Nephron (organoid): ENCODE data around the gene DRC1.
"Not testable (repeated sequence)": the region's sequence is repeated elsewhere in the genome, so short reads cannot be mapped to it uniquely, and the experiment has no call there.

ENCODE experiments used
- H3K27ac Mint-ChIP-seq, 3 experiments: 2 replicates each; pipeline ENCODE4 v1.8.0; 2020; ENCODE audit warnings: mixed read lengths in 3 of 3, mild to moderate bottlenecking in 2 of 3, moderate library complexity in 1 of 3
- H3K27me3 Mint-ChIP-seq: 2 replicates; pipeline ENCODE4 v1.8.0; 2021; ENCODE audit warnings: low read depth, mild to moderate bottlenecking, moderate library complexity, mixed read lengths
- H3K36me3 Mint-ChIP-seq: 2 replicates; pipeline ENCODE4 v1.8.0; 2020; ENCODE audit warnings: low read depth, mixed read lengths
- H3K4me1 Mint-ChIP-seq: 2 replicates; pipeline ENCODE4 v1.8.0; 2020; ENCODE audit warnings: mixed read lengths
- H3K4me3 Mint-ChIP-seq, 3 experiments: 2 replicates each; pipeline ENCODE4 v1.8.0; 2020; ENCODE audit warnings: mild to moderate bottlenecking in 3 of 3, mixed read lengths in 3 of 3, moderate library complexity in 2 of 3
- H3K9me3 Mint-ChIP-seq: 2 replicates; pipeline ENCODE4 v1.8.0; 2020; ENCODE audit warnings: mixed read lengths
- TF ChIP-seq, protein P1 (sequence below), 3 experiments: fragments of 200-600 bp; sonication (generic); IDR thresholded peaks; one replicate each; pipeline ENCODE4 v1.5.0; 2021; ENCODE audit warnings: antibody characterized with exemption in 3 of 3; ENCODE audit not compliant: unreplicated experiment in 3 of 3

The DRC1 gene

DNA sequence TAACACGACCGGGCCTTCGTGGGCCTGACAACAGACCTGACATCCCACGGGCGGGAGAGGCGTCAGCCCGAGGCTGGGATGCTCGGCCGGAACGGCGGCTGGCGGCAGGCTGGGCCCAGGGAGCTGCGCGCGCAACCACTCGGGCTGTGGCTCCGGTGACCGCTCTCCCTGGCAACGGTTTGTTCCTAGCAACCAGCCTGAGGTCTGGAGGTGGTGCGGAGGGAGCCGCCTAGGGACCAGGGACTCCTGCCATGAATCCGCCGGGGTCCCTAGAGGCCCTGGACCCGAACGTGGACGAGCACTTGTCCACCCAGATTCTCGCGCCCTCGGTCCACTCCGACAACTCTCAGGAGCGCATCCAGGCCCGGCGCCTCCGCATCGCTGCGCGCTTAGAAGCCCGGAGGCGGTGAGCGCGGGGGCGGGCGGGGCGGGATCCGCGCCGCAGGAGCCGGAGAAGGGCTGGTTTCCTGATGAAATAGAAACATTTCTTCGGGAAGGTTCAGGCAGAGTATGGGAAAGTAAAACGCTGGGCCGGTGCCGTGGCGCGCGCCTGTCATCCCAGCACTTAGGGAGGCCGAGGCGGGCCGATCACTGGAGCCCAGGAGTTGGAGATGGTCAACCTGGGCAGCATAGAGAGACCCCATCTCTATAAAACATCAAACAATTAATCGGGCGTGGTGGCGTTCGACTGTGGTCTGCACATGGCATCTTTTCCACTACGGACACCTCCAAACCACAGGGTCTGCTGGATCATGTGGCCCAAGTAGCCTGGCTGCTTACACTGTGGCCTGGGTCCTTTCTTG lies at the start of gene DRC1:
Gene DRC1 (plus strand): TSS at position 182 of the 803 bp plus-strand sequence. CDS start 70 bp downstream, at position 252.
- no peaks in the 10 kb centered on the region for H3K36me3 Mint-ChIP-seq
- no peaks in the 10 kb centered on the region for H3K9me3 Mint-ChIP-seq
- H3K4me3 Mint-ChIP-seq: peak within 1 kb of the TSS; percentile 71 to 76 (median 74)
- peaks cover 4% of the 10 kb centered on the region for H3K27me3 Mint-ChIP-seq
- peaks cover 10% of the 10 kb centered on the region for H3K4me1 Mint-ChIP-seq
- H3K27ac Mint-ChIP-seq: no peak within 1 kb of the TSS
- TF ChIP-seq, protein P1, sequence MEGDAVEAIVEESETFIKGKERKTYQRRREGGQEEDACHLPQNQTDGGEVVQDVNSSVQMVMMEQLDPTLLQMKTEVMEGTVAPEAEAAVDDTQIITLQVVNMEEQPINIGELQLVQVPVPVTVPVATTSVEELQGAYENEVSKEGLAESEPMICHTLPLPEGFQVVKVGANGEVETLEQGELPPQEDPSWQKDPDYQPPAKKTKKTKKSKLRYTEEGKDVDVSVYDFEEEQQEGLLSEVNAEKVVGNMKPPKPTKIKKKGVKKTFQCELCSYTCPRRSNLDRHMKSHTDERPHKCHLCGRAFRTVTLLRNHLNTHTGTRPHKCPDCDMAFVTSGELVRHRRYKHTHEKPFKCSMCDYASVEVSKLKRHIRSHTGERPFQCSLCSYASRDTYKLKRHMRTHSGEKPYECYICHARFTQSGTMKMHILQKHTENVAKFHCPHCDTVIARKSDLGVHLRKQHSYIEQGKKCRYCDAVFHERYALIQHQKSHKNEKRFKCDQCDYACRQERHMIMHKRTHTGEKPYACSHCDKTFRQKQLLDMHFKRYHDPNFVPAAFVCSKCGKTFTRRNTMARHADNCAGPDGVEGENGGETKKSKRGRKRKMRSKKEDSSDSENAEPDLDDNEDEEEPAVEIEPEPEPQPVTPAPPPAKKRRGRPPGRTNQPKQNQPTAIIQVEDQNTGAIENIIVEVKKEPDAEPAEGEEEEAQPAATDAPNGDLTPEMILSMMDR (IDR thresholded peaks at IDR 0.05; ENCODE audit: unreplicated experiment in 3 of 3): no peak

DNA sequence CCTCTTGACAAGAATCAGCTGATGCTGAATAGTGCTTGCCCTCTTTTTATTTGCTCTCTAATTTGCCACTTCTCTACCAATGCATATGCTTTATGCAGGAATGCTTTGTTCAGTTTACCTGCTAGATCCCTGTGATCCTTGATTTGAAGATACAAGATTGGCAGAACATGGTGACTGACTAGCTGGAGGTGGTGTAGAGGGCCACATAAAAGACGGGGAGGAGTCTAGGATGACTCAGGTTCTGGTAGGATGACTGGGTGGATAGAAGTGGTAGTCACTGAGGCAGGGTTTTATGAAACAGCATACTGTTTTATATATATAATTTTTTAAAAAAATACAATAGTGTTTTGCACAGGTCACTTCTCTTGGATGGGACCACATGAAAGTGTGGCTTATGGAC lies 48.8 kb upstream of the DRC1 start:
- TF ChIP-seq, protein P1 (IDR thresholded peaks at IDR 0.05; ENCODE audit: unreplicated experiment in 3 of 3): no peak
- H3K27me3 Mint-ChIP-seq: no peaks in the 10 kb centered on the region
- peaks cover 23% of the 10 kb centered on the region for H3K4me1 Mint-ChIP-seq
- H3K4me3 Mint-ChIP-seq: no peak overlapping the region
- no peaks in the 10 kb centered on the region for H3K9me3 Mint-ChIP-seq
- H3K27ac Mint-ChIP-seq: no peak overlapping the region
- H3K36me3 Mint-ChIP-seq: peaks cover 4% of the 10 kb centered on the region

DNA sequence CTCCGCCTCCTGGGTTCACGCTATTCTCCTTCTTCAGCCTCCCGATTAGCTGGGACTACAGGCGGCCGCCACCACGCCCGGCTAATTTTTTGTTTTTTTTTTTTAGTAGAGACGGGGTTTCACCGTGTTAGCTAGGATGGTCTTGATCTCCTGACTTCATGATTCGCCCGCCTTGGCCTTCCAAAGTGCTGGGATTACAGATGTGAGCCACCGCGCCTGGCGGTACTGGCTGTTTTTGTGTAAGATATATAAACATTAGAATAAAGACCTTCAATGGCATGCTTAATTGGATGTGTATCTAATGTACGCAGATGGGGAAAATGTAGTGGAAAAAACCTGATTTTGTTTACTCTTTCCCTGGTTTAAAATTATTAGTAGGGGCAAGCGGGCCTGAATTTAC lies 47.3 kb upstream of the DRC1 start:
- not testable (repeated sequence) for H3K36me3 Mint-ChIP-seq, H3K4me3 Mint-ChIP-seq, H3K27me3 Mint-ChIP-seq, H3K9me3 Mint-ChIP-seq, H3K27ac Mint-ChIP-seq
- peaks cover 17% of the 10 kb centered on the region for H3K4me1 Mint-ChIP-seq

DNA sequence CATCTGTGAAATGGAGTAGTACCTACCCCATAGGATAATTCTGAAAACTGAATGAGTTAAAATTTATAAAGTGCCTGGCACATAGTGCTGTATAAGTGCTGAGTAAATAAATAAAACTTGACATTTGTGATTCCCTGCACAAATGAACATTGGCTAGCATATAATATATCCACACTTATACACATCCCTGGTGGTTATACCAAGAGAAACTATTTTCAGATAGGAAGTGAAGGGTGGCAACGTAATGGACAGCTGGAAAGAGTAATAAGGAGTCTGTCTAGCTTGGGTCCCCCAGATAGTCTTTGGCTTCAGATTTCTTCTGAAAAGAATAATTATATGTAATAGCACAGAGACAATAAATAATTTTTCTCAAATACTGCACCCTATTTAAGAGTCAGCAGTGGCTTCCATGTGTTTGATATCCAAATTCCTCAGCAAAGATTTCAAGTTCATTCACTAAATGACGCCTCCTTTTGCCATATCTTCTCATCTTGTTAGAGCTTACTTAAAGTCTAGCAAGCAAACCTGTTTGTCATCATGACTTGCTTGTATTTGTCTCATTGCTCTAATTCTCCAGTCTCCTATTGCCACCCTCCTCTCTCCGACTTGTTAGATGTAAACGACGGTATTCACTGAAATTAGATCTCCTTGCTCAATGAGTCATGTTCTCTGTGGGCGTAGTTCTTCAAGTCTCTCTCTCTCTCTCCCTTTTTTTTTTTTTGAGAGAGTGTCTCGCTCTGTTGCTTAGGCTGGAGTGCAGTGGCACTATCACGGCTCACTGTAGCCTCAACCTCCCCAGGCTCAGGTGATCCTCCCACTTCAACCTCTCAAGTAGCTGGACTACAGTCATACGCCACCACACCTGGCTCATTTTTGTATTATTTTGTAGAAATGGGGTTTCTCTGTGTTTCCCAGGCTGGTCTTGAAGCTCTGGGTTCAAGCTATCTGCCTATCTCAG lies 46.4 kb upstream of the DRC1 start:
- Mint-ChIP-seq H3K9me3 (no peaks in the 10 kb centered on the region), H3K27me3 (no peaks in the 10 kb centered on the region), H3K36me3 (peaks cover 4% of the 10 kb centered on the region), H3K27ac (peak overlapping the region in 2 of 3 experiments; percentile 2 to 36), H3K4me1 (peaks cover 22% of the 10 kb centered on the region), H3K4me3 (peak overlapping the region in 1 of 3 experiments; percentile 13)
- TF ChIP-seq, protein P1 (IDR thresholded peaks at IDR 0.05; ENCODE audit: unreplicated experiment in 3 of 3): no peak

DNA sequence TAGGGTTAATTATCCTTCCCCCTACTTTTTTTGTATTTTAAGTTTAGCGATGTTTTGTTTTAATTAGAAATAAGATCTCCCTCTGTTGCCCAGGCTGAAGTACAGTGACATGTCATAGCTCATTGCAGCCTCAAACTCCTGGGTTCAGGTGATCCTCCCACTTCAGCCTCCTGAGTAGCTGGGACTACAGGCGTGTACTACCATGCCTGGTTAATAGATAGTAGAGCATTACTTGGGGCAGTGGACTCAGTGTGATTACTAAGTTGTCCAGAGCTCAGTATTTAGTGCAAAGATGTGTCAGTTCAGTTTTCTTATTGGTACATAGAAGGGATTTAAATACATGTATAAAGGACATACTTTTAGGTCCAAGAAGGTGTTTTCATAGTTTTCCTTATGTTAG lies 45.6 kb upstream of the DRC1 start:
- H3K27me3 Mint-ChIP-seq: no peaks in the 10 kb centered on the region

DNA sequence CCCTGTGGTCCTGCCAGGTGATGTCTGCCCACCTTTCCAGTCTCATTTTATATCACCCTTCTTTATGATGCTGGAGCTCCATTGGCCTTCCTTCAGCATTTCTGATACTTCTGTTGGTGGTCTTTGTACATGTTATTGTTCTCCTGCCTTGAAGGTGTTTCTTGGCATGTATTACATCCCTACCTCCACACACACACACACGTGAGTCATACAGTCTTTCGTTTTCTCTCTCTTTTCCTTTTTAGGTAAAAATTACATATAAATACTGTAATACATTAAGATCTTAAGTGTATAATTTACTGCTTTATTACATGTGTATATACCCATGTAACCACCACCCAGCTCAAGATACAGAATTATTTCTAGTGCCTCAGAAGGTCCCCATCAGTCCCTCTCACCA lies 44.9 kb upstream of the DRC1 start:
- Mint-ChIP-seq H3K27me3 (no peaks in the 10 kb centered on the region), H3K4me3 (no peak overlapping the region), H3K9me3 (no peaks in the 10 kb centered on the region), H3K4me1 (peaks cover 22% of the 10 kb centered on the region), H3K36me3 (peaks cover 4% of the 10 kb centered on the region), H3K27ac (no peak overlapping the region)
- TF ChIP-seq, protein P1 (IDR thresholded peaks at IDR 0.05; ENCODE audit: unreplicated experiment in 3 of 3): no peak

More for the DNA sequence above, 45.6 kb upstream of the DRC1 start:
- no peaks in the 10 kb centered on the region for H3K9me3 Mint-ChIP-seq
- peaks cover 22% of the 10 kb centered on the region for H3K4me1 Mint-ChIP-seq
- peaks cover 4% of the 10 kb centered on the region for H3K36me3 Mint-ChIP-seq
- no peak overlapping the region for H3K27ac Mint-ChIP-seq
- TF ChIP-seq, protein P1 (IDR thresholded peaks at IDR 0.05; ENCODE audit: unreplicated experiment in 3 of 3): no peak
- no peak overlapping the region for H3K4me3 Mint-ChIP-seq
